Adipose tissue (tissue), 3 donors: ENCODE data around the gene HMHB1. TPM values are rescaled to one million over a fixed set of nuclear protein-coding genes. Genes with fewer than 3 reads are reported as not detected.

Experiments used
- H3K27ac ChIP-seq: one replicate; pipeline ENCODE4 v1.5.1; 2013; ENCODE audit warnings: low read depth, low read length
- WGBS, 3 donors: extraction: QIAGEN DNeasy Blood & Tissue Kit; methylation state at CpG; one replicate each; pipeline ENCODE4 v1.1.7; 2013; 5-methylcytosine and 5-hydroxymethylcytosine counted together
- polyA plus RNA-seq, 3 donors: library from polyadenylated mRNA; stranded (reverse); fragments of 200-250 nt; gene quantifications; one replicate each; pipeline ENCODE4 v1.2.3, GENCODE V29; 2013
- donor health status: healthy with polysubstance abuse.
- donor health status: Bipolar disorder and iron deficiency.
- donor health status: healthy.

Gene HMHB1
- polyA plus RNA-seq: not detected

DNA sequence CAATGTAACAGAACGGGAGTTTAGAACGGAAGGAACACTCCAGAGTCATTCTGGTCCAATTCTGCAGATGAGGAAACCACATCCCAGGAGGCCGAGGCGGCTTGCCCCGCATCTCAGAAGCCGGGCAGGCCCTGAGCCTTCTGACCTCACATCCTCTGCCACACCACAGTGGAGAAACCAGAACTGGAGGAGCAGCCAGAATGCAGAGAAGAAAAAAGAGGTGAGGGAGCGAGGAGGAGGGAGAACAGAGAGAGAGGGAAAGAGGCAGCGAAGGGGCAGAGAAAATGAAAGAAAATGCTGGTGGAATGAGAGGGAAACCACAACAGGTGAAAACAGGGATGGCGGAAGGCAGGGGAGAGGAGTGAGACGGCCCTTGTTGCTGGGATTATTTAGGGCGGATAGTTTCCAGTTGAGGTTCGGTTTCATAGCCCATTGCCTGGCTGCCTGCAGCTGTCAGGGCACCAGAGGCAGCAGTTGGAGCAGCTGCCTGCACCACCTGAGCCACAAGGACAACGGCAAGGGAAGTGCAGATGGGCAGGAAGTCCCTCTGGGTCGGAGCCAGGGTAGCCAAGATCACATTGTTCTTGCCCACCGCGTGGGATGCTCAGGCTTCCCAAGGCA, at the start of gene HMHB1:
HMHB1 (plus strand) TSS at position 77 of the 621 bp plus-strand sequence.
- H3K27ac ChIP-seq: no peak within 1 kb of the TSS
- WGBS, 3 donors: 39 to 72% (median 49%) methylated on average over 16 of the region's 16 CpGs

- H3K27ac ChIP-seq: no peak overlapping the region
- 90 to 98% (median 96%) methylated on average over 5 of the region's 5 CpGs for WGBS, 3 donors
Measured at GRCh38 chr5:143762636-143763220, 49.2 kb upstream of the HMHB1 start.

- WGBS, 3 donors: 80 to 90% (median 88%) methylated on average over 3 of the region's 3 CpGs
- H3K27ac ChIP-seq: no peak overlapping the region
Measured at GRCh38 chr5:143767162-143767561, 44.8 kb upstream of the HMHB1 start.

- H3K27ac ChIP-seq: no peak overlapping the region
- WGBS, 3 donors: 85 to 88% (median 85%) methylated on average over 5 of the region's 5 CpGs
Measured at GRCh38 chr5:143769026-143769786, 42.8 kb upstream of the HMHB1 start.

DNA sequence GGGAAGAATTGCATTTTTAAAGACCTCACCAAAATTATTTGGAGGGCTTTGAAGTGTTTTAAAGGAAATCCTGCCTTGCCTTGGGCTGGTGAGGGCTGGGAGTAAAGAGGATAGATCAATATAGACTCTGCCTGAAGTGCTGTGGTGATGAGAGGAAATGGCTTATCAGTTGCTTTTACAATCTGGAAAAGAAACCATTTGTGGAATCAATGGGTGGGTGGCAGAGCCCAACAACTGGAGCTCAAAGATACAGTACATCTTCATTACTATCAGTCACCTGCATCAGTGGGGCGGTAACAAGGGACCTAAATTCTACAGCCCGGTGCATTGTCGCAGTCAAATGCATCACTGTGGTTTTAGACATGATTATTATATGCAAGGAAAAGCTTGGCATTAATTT, 41.5 kb upstream of the HMHB1 start:
- H3K27ac ChIP-seq: no peak overlapping the region
- 96 to 98% (median 97%) methylated on average over 3 of the region's 3 CpGs for WGBS, 3 donors

GRCh38 chr5:143771189-143771588, 40.8 kb upstream of the HMHB1 start:
- no peak overlapping the region for H3K27ac ChIP-seq
- WGBS, 3 donors: 37 to 61% (median 57%) methylated on average over 4 of the region's 4 CpGs

- 40 to 65% (median 60%) methylated on average over 2 of the region's 2 CpGs for WGBS, 3 donors
- no peak overlapping the region for H3K27ac ChIP-seq
Measured at GRCh38 chr5:143771602-143772001, 40.4 kb upstream of the HMHB1 start.

- WGBS, 3 donors: 50 to 53% (median 52%) methylated on average over 1 of the region's 1 CpG
- no peak overlapping the region for H3K27ac ChIP-seq
Measured at GRCh38 chr5:143772621-143773020, 39.3 kb upstream of the HMHB1 start.

DNA sequence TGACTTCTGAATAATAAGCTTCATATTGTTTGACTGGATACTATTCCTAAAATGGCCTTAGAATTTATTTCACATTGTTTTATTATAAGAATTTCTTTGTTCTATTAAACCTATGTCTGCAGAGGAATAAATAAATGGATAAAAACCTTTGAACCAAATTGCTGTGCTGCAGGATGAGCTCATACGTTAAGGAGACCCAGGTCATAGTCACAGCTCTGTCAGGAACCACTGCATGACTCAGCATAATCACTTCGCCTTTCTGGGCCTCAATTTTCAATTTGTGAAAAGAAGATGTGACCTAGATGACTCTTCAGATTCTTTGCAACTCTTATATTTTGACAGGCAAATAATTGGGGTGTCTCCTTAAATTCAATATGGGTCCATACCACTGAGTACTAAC, 36.7 kb upstream of the HMHB1 start:
- H3K27ac ChIP-seq: no peak overlapping the region
- WGBS, 3 donors: 57 to 76% (median 58%) methylated on average over 2 of the region's 2 CpGs

DNA sequence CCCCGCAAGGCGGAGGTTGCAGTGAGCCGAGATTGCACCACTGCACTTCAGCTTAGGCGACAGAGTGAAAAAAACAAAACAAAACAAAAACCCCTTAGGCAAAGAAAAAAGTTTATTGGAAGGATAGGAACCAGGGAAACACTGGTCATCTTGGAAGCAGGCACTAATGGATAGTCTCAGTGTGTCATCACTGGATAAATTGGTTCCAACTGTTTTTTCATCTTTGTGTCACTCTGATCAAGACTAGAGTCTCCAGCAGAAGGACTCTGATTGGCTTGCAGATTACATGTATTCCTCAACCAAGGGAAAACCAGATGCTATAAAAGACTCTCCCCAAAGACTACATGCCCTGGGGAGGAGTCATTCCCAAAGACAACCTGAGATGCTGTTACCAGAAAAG, 35.0 kb upstream of the HMHB1 start:
- H3K27ac ChIP-seq: no peak overlapping the region
- WGBS, 3 donors: 82 to 96% (median 83%) methylated on average over 4 of the region's 4 CpGs

GRCh38 chr5:143779506-143779905, 32.5 kb upstream of the HMHB1 start:
- no peak overlapping the region for H3K27ac ChIP-seq
- WGBS, 3 donors: 97 to 100% (median 98%) methylated on average over 2 of the region's 2 CpGs

DNA sequence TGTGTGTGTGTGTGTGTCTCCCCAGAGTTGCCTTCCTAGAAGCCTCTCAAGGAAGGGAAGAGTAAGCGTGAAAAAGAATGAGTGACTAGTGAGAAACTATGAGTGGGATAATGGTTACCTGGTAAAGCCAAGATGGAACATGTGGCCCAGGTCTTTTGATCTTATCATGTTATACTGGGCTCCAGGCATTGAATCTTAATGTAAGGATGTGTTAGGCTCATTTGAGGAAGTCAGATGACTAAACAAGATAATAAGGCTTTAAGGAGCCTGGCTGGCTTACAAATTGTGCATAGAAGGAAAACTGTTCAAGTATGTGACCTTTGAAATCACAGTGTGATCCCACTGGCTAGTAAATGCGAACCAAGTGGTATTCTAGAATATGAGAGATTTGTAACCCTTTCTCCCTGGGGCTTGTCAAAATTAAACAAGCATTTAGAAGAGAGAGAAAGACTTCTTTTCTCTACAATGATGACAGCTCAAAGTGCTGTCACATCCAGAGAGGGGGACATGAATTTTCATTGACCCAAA, 29.9 kb upstream of the HMHB1 start:
- H3K27ac ChIP-seq: no peak overlapping the region
- 56 to 70% (median 63%) methylated on average over 2 of the region's 2 CpGs for WGBS, 3 donors

DNA sequence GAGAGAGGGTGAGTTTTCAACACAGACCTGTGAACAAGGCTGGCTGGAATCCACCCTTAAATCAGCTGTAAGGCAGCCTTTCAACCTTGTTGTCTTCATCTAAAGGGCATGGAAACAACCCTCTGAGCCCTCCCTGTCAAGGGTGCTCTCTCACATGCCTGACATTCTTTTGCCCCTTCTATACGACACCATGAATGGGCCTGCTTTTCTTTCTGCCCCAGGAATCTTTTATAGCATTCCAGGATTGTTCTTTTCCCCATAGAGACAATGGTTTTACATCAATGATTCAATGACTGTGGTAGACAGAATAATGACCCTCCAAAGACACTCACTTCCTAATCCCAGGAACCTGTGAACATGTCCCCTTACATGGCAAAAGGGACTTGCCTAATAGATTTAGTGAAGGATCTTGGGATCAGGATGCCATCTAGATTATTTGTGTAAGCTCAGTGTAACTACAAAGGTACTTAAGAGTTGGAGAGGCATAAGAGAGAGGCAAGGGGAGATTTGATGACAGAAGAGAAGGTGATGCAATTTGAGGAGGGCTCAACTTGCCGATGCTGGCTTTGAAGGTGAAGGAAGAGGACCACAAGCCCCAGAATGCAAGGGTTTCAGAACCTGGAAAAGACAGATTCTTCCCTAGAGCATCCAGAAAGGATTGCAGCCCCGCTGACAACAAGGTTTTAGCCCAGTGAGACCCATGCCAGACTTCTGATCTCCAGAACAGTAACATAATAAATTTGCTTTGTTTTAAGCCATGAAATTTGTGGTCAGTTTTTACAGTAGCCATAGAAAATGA, 29.2 kb upstream of the HMHB1 start:
- 55 to 92% (median 90%) methylated on average over 3 of the region's 3 CpGs for WGBS, 3 donors
- no peak overlapping the region for H3K27ac ChIP-seq

GRCh38 chr5:143788401-143788800, 23.6 kb upstream of the HMHB1 start:
- WGBS, 3 donors: 87 to 97% (median 94%) methylated on average over 1 of the region's 1 CpG
- no peak overlapping the region for H3K27ac ChIP-seq

DNA sequence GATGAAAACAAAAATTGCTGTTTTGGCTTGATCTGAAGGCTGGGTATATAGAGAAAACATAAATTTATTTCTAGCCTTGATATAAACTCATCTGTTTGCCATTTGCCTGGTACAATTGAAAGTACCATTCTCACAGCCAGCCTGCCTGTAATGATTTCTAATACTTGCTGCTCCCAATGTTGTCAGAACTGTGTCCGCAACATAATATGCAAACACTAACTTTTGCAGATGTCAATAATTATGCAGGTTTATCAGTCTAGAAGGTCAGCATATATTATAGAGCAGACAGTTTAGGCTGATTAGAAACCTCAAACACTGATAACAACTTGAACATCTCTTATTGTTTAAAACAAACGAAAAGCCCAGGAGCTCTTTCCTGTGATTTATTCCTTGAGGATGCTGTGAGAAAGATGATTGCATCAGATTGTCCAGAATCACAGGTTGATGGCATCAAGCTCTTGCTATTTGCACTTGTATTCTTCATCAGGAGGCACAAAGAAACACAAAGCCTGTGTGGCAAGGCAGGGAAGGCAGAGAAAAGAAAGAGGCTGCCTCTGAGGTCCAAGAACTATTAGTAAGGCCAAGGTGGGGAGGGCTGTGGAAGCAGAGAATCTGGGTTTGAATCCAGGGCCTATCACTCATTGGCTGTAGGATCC, 21.4 kb upstream of the HMHB1 start:
- 82 to 94% (median 87%) methylated on average over 2 of the region's 2 CpGs for WGBS, 3 donors
- no peak overlapping the region for H3K27ac ChIP-seq

GRCh38 chr5:143791848-143792731, 19.9 kb upstream of the HMHB1 start:
- H3K27ac ChIP-seq: no peak overlapping the region

GRCh38 chr5:143793249-143793648, 18.7 kb upstream of the HMHB1 start:
- WGBS, 3 donors: 78 to 86% (median 85%) methylated on average over 2 of the region's 2 CpGs

More at GRCh38 chr5:143791848-143792731, 19.9 kb upstream of the HMHB1 start:
- WGBS, 3 donors: 53 to 74% (median 60%) methylated on average over 10 of the region's 10 CpGs

More at GRCh38 chr5:143793249-143793648, 18.7 kb upstream of the HMHB1 start:
- H3K27ac ChIP-seq: no peak overlapping the region
